Panc1 (cell line): ENCODE results near the gene POC1B.

Experiments used
- POLR2AphosphoS5 ChIP-seq: IDR thresholded peaks from 2 replicates; pipeline ENCODE4 v1.6.1; 2012; ENCODE audit warnings: mild to moderate bottlenecking, low read depth, low read length, moderate library complexity
- TF ChIP-seq, protein P1 (sequence below), 2 experiments: IDR thresholded peaks; 2 replicates each; pipeline ENCODE4 v1.6.1; 2011 to 2012; ENCODE audit warnings: low read depth in 2 of 2, control low read depth in 1 of 2, low read length in 1 of 2, mild to moderate bottlenecking in 1 of 2, moderate library complexity in 1 of 2; ENCODE audit not compliant: insufficient read depth in 1 of 2

DNA sequence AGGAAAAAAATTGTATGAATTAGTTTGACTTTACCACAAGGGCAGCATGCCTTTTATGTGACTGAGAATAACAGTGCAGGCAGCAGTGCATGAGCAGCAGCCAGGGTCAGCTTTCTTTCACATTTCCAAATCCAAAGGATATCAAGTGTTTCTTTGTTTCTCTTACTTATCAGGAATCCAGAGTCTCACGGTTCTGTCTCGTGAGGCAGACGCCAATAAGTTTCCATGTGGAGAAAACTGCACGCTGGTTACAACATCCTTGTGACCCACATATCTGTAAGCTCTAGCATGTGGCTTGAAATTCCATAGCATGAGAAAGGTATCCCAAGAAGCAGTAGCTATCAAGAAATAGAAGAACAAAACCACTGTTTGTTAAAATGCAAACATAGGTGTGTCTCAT lies 28.8 kb downstream of the POC1B start:
- TF ChIP-seq, protein P1, sequence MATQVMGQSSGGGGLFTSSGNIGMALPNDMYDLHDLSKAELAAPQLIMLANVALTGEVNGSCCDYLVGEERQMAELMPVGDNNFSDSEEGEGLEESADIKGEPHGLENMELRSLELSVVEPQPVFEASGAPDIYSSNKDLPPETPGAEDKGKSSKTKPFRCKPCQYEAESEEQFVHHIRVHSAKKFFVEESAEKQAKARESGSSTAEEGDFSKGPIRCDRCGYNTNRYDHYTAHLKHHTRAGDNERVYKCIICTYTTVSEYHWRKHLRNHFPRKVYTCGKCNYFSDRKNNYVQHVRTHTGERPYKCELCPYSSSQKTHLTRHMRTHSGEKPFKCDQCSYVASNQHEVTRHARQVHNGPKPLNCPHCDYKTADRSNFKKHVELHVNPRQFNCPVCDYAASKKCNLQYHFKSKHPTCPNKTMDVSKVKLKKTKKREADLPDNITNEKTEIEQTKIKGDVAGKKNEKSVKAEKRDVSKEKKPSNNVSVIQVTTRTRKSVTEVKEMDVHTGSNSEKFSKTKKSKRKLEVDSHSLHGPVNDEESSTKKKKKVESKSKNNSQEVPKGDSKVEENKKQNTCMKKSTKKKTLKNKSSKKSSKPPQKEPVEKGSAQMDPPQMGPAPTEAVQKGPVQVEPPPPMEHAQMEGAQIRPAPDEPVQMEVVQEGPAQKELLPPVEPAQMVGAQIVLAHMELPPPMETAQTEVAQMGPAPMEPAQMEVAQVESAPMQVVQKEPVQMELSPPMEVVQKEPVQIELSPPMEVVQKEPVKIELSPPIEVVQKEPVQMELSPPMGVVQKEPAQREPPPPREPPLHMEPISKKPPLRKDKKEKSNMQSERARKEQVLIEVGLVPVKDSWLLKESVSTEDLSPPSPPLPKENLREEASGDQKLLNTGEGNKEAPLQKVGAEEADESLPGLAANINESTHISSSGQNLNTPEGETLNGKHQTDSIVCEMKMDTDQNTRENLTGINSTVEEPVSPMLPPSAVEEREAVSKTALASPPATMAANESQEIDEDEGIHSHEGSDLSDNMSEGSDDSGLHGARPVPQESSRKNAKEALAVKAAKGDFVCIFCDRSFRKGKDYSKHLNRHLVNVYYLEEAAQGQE (IDR thresholded peaks at IDR 0.05; ENCODE audit: insufficient read depth in 1 of 2, low read depth in 2 of 2, low read length in 1 of 2) = no peak
- TF ChIP-seq POLR2AphosphoS5 = no peak
